HL-60 (cell line): ENCODE measurements around the gene CADM2.

Source experiments
- DNase-seq, 2 experiments: peaks; one replicate each; pipeline ENCODE4 v3.0.0-alpha.2; 2010 to 2020; ENCODE audit warnings: low read depth in 1 of 2, low spot score in 1 of 2
- H3K27ac ChIP-seq: fragments of 250-450 bp; sonication (Bioruptor Pico); replicated peaks from 2 replicates; pipeline ENCODE4 v1.5.1; 2020; ENCODE audit warnings: mild to moderate bottlenecking, moderate library complexity
- H3K27me3 ChIP-seq: fragments of 250-450 bp; sonication (Bioruptor Pico); 2 replicates; pipeline ENCODE4 v1.5.1; 2021; ENCODE audit warnings: mild to moderate bottlenecking, moderate library complexity; ENCODE audit not compliant: insufficient read depth, poor library complexity, severe bottlenecking
- H3K4me3 ChIP-seq: replicated peaks from 2 replicates; pipeline ENCODE4 v1.5.1; 2011; ENCODE audit warnings: mild to moderate bottlenecking, control low read depth, low read length; ENCODE audit not compliant: insufficient read depth
- CTCF ChIP-seq: IDR thresholded peaks from one replicate; pipeline ENCODE4 v1.5.1; 2011; ENCODE audit warnings: low read length, control low read depth, inconsistent platforms; ENCODE audit not compliant: insufficient read depth
- GABPA ChIP-seq: IDR thresholded peaks from 2 replicates; pipeline ENCODE4 v1.6.1; 2012; ENCODE audit warnings: low read depth
- POLR2AphosphoS5 ChIP-seq: IDR thresholded peaks from 2 replicates; pipeline ENCODE4 v1.6.1; 2012; ENCODE audit warnings: low read depth
- REST ChIP-seq: IDR thresholded peaks from 2 replicates; pipeline ENCODE4 v1.6.1; 2012; ENCODE audit warnings: low read depth; ENCODE audit not compliant: insufficient replicate concordance
- SPI1 ChIP-seq: IDR thresholded peaks from 2 replicates; pipeline ENCODE4 v1.6.1; 2012; ENCODE audit warnings: low read depth, mild to moderate bottlenecking, borderline replicate concordance

The CADM2 gene

GRCh38 chr3:85355572-85355971 is 396.8 kb downstream of the CADM2 start:
- DNase-seq: no peak
- no peak for TF ChIP-seq REST
- TF ChIP-seq SPI1: no peak
- TF ChIP-seq CTCF: no peak
- TF ChIP-seq POLR2AphosphoS5: no peak
- H3K27me3 ChIP-seq: no peaks in the 10 kb centered on the region
- H3K4me3 ChIP-seq: no peak overlapping the region
- H3K27ac ChIP-seq: no peak overlapping the region

- H3K4me3 ChIP-seq: no peak overlapping the region
- H3K27me3 ChIP-seq: no peaks in the 10 kb centered on the region
- TF ChIP-seq REST (no peak), CTCF (peak; percentile 13)
- no peak overlapping the region for H3K27ac ChIP-seq
- DNase-seq: peak in 1 of 2 experiments; percentile 40
Measured at GRCh38 chr3:85360742-85361387, 402.1 kb downstream of the CADM2 start.

- no peaks in the 10 kb centered on the region for H3K27me3 ChIP-seq
- no peak overlapping the region for H3K27ac ChIP-seq
- TF ChIP-seq SPI1 (no peak), POLR2AphosphoS5 (no peak), REST (no peak), GABPA (no peak), CTCF (no peak)
- H3K4me3 ChIP-seq: no peak overlapping the region
- no peak for DNase-seq
Measured at GRCh38 chr3:85364296-85364909, 405.6 kb downstream of the CADM2 start.
